Measurements from ENCODE around the gene SCAPER. TPM values are rescaled to one million over a fixed set of nuclear protein-coding genes. Genes with fewer than 3 reads are reported as not detected.

SCAPER gene
- total RNA-seq, 1 experiment from 2014 or later: 14.7 TPM

DNA sequence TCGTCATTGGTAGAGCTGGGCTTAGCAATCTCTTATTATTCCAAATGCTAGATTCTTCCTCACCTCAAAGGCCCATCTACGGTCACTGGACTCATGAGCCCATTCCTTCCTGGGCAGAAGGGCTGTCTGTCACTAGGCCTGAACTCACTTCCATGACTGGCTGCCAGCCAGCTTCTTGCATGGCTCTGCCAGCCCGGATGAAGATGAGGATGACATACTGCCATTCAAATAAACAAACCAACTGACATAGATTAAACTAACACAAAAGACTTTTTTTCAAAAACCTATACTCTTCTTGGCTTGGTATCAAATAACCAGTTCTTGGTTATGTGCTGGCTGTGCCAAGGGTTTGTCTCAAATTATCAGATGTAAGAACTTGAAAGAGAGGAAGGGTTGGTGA, 544.7 kb downstream of the SCAPER start:
- DNase-seq (ENCODE audit: low read depth, low spot score): no peak
- no peak overlapping the region for H3K4me3 ChIP-seq (replicated peaks in 1 of 2; ENCODE audit: low read depth in 1 of 2, low read length in 2 of 2)

DNA sequence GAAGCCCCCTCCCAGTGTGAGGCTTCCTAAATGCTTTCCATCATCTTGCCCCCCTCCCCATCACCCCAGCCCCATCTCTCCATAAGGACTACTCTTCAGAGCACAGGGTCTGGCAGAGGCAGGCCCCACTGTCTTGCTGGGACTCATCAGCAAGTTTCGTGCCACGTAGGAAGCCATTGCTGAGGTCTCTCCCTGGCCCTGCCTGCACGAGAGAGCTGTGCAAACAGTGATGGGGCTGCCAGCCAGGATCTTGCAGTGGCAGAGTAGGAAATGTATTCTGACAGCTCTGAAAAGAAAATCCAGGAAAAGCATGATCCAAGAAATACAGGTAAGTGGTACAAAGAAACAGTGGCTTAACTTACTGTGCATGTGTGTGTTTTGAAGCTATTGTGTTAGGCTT, 546.0 kb downstream of the SCAPER start:
- H2AFZ ChIP-seq (ENCODE audit: low read depth, low read length, poor library complexity, severe bottlenecking): no peak overlapping the region
- H3K4me2 ChIP-seq (ENCODE audit: low read length): no peak overlapping the region
- H3K4me3 ChIP-seq (replicated peaks in 1 of 2; ENCODE audit: low read depth in 1 of 2, low read length in 2 of 2): no peak overlapping the region
- no peak overlapping the region for H3K9ac ChIP-seq (ENCODE audit: low read length)
- ATAC-seq (no peak), DNase-seq (ENCODE audit: low read depth, low spot score) (no peak)
- ChIA-PET POLR2A (interaction anchor here (0.7 kb wide), 1 partner anchor 101 kb away, joined by 3 read pairs; no protein-coding TSS in a partner anchor), CTCF (no interaction called here), RAD21 (ENCODE audit: low non-redundant PET in 1 of 2, low total read pairs in 2 of 2, uncharacterized antibody in 2 of 2, unreplicated experiment in 2 of 2) (no interaction called here)
- H3K27me3 ChIP-seq (ENCODE audit: insufficient read depth, low read length): no peaks in the 10 kb centered on the region
- H3K9me2 ChIP-seq (ENCODE audit: insufficient read depth): no peaks in the 10 kb centered on the region
- BruUV-seq (replicated peaks): no TSS peak
- H4K20me1 ChIP-seq (ENCODE audit: insufficient read depth): no peaks in the 10 kb centered on the region
- intact Hi-C loops (cut with micrococcal nuclease): no loop called here
- H3K79me2 ChIP-seq (ENCODE audit: insufficient read depth, low read length): no peaks in the 10 kb centered on the region
- H3K27ac ChIP-seq (ENCODE audit: low read depth, low read length): no peak overlapping the region
- no peaks in the 10 kb centered on the region for H3K9me3 ChIP-seq (ENCODE audit: control insufficient read depth in 1 of 2, insufficient read depth in 1 of 2, low read depth in 1 of 2, low read length in 2 of 2)
- no peaks in the 10 kb centered on the region for H3K36me3 ChIP-seq (ENCODE audit: control insufficient read depth in 1 of 2, insufficient read depth in 2 of 2, low read length in 2 of 2)
- no peak for TF ChIP-seq SIN3A (IDR thresholded peaks at IDR 0.05; ENCODE audit: low read depth)
- TF ChIP-seq ELF1 (IDR thresholded peaks at IDR 0.05; ENCODE audit: borderline replicate concordance, low read depth): no peak
- no peak for TF ChIP-seq RAD21 (IDR thresholded peaks at IDR 0.05; ENCODE audit: low read depth)
- no peak for TF ChIP-seq TCF7L2 (IDR thresholded peaks at IDR 0.05; ENCODE audit: borderline replicate concordance, extremely low read depth, insufficient read depth, insufficient read length)
- TF ChIP-seq JUND (IDR thresholded peaks at IDR 0.05): no peak
- no peak for TF ChIP-seq YY1 (IDR thresholded peaks at IDR 0.05; ENCODE audit: extremely low read depth, insufficient replicate concordance, low read depth, low read length)
- TF ChIP-seq FOSL1 (IDR thresholded peaks at IDR 0.05; ENCODE audit: low read depth): no peak
- TF ChIP-seq, protein P1, sequence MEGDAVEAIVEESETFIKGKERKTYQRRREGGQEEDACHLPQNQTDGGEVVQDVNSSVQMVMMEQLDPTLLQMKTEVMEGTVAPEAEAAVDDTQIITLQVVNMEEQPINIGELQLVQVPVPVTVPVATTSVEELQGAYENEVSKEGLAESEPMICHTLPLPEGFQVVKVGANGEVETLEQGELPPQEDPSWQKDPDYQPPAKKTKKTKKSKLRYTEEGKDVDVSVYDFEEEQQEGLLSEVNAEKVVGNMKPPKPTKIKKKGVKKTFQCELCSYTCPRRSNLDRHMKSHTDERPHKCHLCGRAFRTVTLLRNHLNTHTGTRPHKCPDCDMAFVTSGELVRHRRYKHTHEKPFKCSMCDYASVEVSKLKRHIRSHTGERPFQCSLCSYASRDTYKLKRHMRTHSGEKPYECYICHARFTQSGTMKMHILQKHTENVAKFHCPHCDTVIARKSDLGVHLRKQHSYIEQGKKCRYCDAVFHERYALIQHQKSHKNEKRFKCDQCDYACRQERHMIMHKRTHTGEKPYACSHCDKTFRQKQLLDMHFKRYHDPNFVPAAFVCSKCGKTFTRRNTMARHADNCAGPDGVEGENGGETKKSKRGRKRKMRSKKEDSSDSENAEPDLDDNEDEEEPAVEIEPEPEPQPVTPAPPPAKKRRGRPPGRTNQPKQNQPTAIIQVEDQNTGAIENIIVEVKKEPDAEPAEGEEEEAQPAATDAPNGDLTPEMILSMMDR (IDR thresholded peaks at IDR 0.05 in 2 of 3, conservative IDR thresholded peaks at IDR 0.05 in 1 of 3; ENCODE audit: borderline replicate concordance in 1 of 3, insufficient read depth in 1 of 3, low read depth in 2 of 3, low read length in 2 of 3): no peak
- no peak for TF ChIP-seq POLR2A (IDR thresholded peaks at IDR 0.05; ENCODE audit: borderline replicate concordance, extremely low read depth, insufficient read depth, insufficient read length)
- TF ChIP-seq SP1 (IDR thresholded peaks at IDR 0.05; ENCODE audit: low read depth): no peak
- TF ChIP-seq EZH2 (IDR thresholded peaks at IDR 0.05): no peak
- no peak for TF ChIP-seq EGR1 (IDR thresholded peaks at IDR 0.05; ENCODE audit: low read depth)
- TF ChIP-seq, protein P2, sequence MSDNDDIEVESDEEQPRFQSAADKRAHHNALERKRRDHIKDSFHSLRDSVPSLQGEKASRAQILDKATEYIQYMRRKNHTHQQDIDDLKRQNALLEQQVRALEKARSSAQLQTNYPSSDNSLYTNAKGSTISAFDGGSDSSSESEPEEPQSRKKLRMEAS (IDR thresholded peaks at IDR 0.05): no peak
- TF ChIP-seq SRF (IDR thresholded peaks at IDR 0.05; ENCODE audit: low read depth): no peak
- no peak for TF ChIP-seq CBX3 (IDR thresholded peaks at IDR 0.05; ENCODE audit: low read depth)
- no peaks in the 10 kb centered on the region for H3K4me1 ChIP-seq (ENCODE audit: control insufficient read depth in 1 of 2, insufficient read depth in 2 of 2, low read length in 2 of 2)

More for the DNA sequence above, 544.7 kb downstream of the SCAPER start:
- no peak overlapping the region for H2AFZ ChIP-seq (ENCODE audit: low read depth, low read length, poor library complexity, severe bottlenecking)
- TF ChIP-seq, protein P2 (IDR thresholded peaks at IDR 0.05): no peak
- no peak for TF ChIP-seq POLR2AphosphoS5 (IDR thresholded peaks at IDR 0.05; ENCODE audit: low read depth, low read length)
- TF ChIP-seq ELF1 (IDR thresholded peaks at IDR 0.05; ENCODE audit: borderline replicate concordance, low read depth): no peak
- TF ChIP-seq CBX3 (IDR thresholded peaks at IDR 0.05; ENCODE audit: low read depth): no peak
- no peak for TF ChIP-seq ZFX (IDR thresholded peaks at IDR 0.05)
- TF ChIP-seq ZNF274 (IDR thresholded peaks at IDR 0.05; ENCODE audit: low read depth, low read length): no peak
- TF ChIP-seq CEBPB (IDR thresholded peaks at IDR 0.05; ENCODE audit: low read depth): no peak
- TF ChIP-seq POLR2A (IDR thresholded peaks at IDR 0.05; ENCODE audit: borderline replicate concordance, extremely low read depth, insufficient read depth, insufficient read length): no peak
- no peak for TF ChIP-seq EZH2 (IDR thresholded peaks at IDR 0.05)
- TF ChIP-seq JUND (IDR thresholded peaks at IDR 0.05): no peak
- no peaks in the 10 kb centered on the region for H3K79me2 ChIP-seq (ENCODE audit: insufficient read depth, low read length)
- no peak overlapping the region for H3K9ac ChIP-seq (ENCODE audit: low read length)
- H3K27me3 ChIP-seq (ENCODE audit: insufficient read depth, low read length): no peaks in the 10 kb centered on the region
- H3K4me1 ChIP-seq (ENCODE audit: control insufficient read depth in 1 of 2, insufficient read depth in 2 of 2, low read length in 2 of 2): no peaks in the 10 kb centered on the region
- H3K27ac ChIP-seq (ENCODE audit: low read depth, low read length): no peak overlapping the region
- no peaks in the 10 kb centered on the region for H3K36me3 ChIP-seq (ENCODE audit: control insufficient read depth in 1 of 2, insufficient read depth in 2 of 2, low read length in 2 of 2)
- BruUV-seq (replicated peaks): no TSS peak
- ChIA-PET RAD21 (ENCODE audit: low non-redundant PET in 1 of 2, low total read pairs in 2 of 2, uncharacterized antibody in 2 of 2, unreplicated experiment in 2 of 2) (no interaction called here), CTCF (no interaction called here), POLR2A (no interaction called here)
- intact Hi-C loops (cut with micrococcal nuclease): no loop called here
- H3K4me2 ChIP-seq (ENCODE audit: low read length): no peak overlapping the region
- ATAC-seq: no peak
- no peaks in the 10 kb centered on the region for H3K9me3 ChIP-seq (ENCODE audit: control insufficient read depth in 1 of 2, insufficient read depth in 1 of 2, low read depth in 1 of 2, low read length in 2 of 2)
- no peaks in the 10 kb centered on the region for H4K20me1 ChIP-seq (ENCODE audit: insufficient read depth)
- no peaks in the 10 kb centered on the region for H3K9me2 ChIP-seq (ENCODE audit: insufficient read depth)

All from HCT116 (cell line).